ENCODE measurements around the gene SLC4A1.
A peak's percentile ranks its signal among the peaks of the same experiment; 100 is the strongest.
"Not testable (repeated sequence)": the region's sequence is repeated elsewhere in the genome, so short reads cannot be mapped to it uniquely, and the experiment has no call there.

SLC4A1 gene

GRCh38 chr17:44237886-44238285, 30.0 kb downstream of the SLC4A1 start:
- not testable (repeated sequence) for H3K27me3 ChIP-seq (ENCODE audit: insufficient read depth, low read length); H2AFZ ChIP-seq (ENCODE audit: low read depth, low read length); H3K9me3 ChIP-seq (ENCODE audit: low read length); H3K36me3 ChIP-seq (ENCODE audit: insufficient read depth, low read length); H3K4me1 ChIP-seq (ENCODE audit: insufficient read depth, low read length); H3K4me3 ChIP-seq (ENCODE audit: low read length)

- Histone ChIP-seq H3K9me3 (ENCODE audit: low read length) (no peaks in the 10 kb centered on the region), H2AFZ (ENCODE audit: low read depth, low read length) (no peak overlapping the region), H3K36me3 (ENCODE audit: insufficient read depth, low read length) (no peaks in the 10 kb centered on the region), H3K4me3 (ENCODE audit: low read length) (no peak overlapping the region), H3K4me1 (ENCODE audit: insufficient read depth, low read length) (no peaks in the 10 kb centered on the region), H3K27me3 (ENCODE audit: insufficient read depth, low read length) (no peaks in the 10 kb centered on the region)
Observed at GRCh38 chr17:44236444-44236991, 31.4 kb downstream of the SLC4A1 start.

GRCh38 chr17:44235583-44235936, 32.4 kb downstream of the SLC4A1 start:
- Histone ChIP-seq H3K9me3 (ENCODE audit: low read length) (no peaks in the 10 kb centered on the region), H3K4me1 (ENCODE audit: insufficient read depth, low read length) (no peaks in the 10 kb centered on the region), H3K4me3 (ENCODE audit: low read length) (no peak overlapping the region), H3K36me3 (ENCODE audit: insufficient read depth, low read length) (no peaks in the 10 kb centered on the region), H2AFZ (ENCODE audit: low read depth, low read length) (no peak overlapping the region), H3K27me3 (ENCODE audit: insufficient read depth, low read length) (no peaks in the 10 kb centered on the region)

- no peaks in the 10 kb centered on the region for H3K9me3 ChIP-seq (ENCODE audit: low read length)
- H3K36me3 ChIP-seq (ENCODE audit: insufficient read depth, low read length) = no peaks in the 10 kb centered on the region
- H2AFZ ChIP-seq (ENCODE audit: low read depth, low read length) = no peak overlapping the region
- no peak overlapping the region for H3K4me3 ChIP-seq (ENCODE audit: low read length)
- H3K4me1 ChIP-seq (ENCODE audit: insufficient read depth, low read length) = no peaks in the 10 kb centered on the region
- peaks cover 2% of the 10 kb centered on the region for H3K27me3 ChIP-seq (ENCODE audit: insufficient read depth, low read length)
Observed at GRCh38 chr17:44233582-44233981, 34.4 kb downstream of the SLC4A1 start.

GRCh38 chr17:44232061-44232460, 35.9 kb downstream of the SLC4A1 start:
- no peaks in the 10 kb centered on the region for H3K9me3 ChIP-seq (ENCODE audit: low read length)
- H3K4me1 ChIP-seq (ENCODE audit: insufficient read depth, low read length) = no peaks in the 10 kb centered on the region
- H3K27me3 ChIP-seq (ENCODE audit: insufficient read depth, low read length) = peaks cover 2% of the 10 kb centered on the region
- no peak overlapping the region for H3K4me3 ChIP-seq (ENCODE audit: low read length)
- H2AFZ ChIP-seq (ENCODE audit: low read depth, low read length) = no peak overlapping the region
- no peaks in the 10 kb centered on the region for H3K36me3 ChIP-seq (ENCODE audit: insufficient read depth, low read length)

- Histone ChIP-seq H3K4me1 (ENCODE audit: insufficient read depth, low read length) (no peaks in the 10 kb centered on the region), H3K4me3 (ENCODE audit: low read length) (no peak overlapping the region), H3K36me3 (ENCODE audit: insufficient read depth, low read length) (no peaks in the 10 kb centered on the region), H3K9me3 (ENCODE audit: low read length) (no peaks in the 10 kb centered on the region), H3K27me3 (ENCODE audit: insufficient read depth, low read length) (peaks cover 2% of the 10 kb centered on the region), H2AFZ (ENCODE audit: low read depth, low read length) (no peak overlapping the region)
Observed at GRCh38 chr17:44230140-44230539, 37.8 kb downstream of the SLC4A1 start.

- Histone ChIP-seq H3K27me3 (ENCODE audit: insufficient read depth, low read length) (peaks cover 2% of the 10 kb centered on the region), H3K36me3 (ENCODE audit: insufficient read depth, low read length) (no peaks in the 10 kb centered on the region), H3K9me3 (ENCODE audit: low read length) (no peaks in the 10 kb centered on the region), H3K4me1 (ENCODE audit: insufficient read depth, low read length) (no peaks in the 10 kb centered on the region), H2AFZ (ENCODE audit: low read depth, low read length) (no peak overlapping the region), H3K4me3 (ENCODE audit: low read length) (no peak overlapping the region)
Observed at GRCh38 chr17:44229090-44229489, 38.8 kb downstream of the SLC4A1 start.

GRCh38 chr17:44223541-44224071, 44.3 kb downstream of the SLC4A1 start:
- no peaks in the 10 kb centered on the region for H3K9me3 ChIP-seq (ENCODE audit: low read length)
- no peak overlapping the region for H2AFZ ChIP-seq (ENCODE audit: low read depth, low read length)
- H3K36me3 ChIP-seq (ENCODE audit: insufficient read depth, low read length) = no peaks in the 10 kb centered on the region
- peaks cover 9% of the 10 kb centered on the region for H3K4me1 ChIP-seq (ENCODE audit: insufficient read depth, low read length)
- no peak overlapping the region for H3K4me3 ChIP-seq (ENCODE audit: low read length)
- no peaks in the 10 kb centered on the region for H3K27me3 ChIP-seq (ENCODE audit: insufficient read depth, low read length)

GRCh38 chr17:44222112-44222869, 45.6 kb downstream of the SLC4A1 start:
- no peaks in the 10 kb centered on the region for H3K27me3 ChIP-seq (ENCODE audit: insufficient read depth, low read length)
- peaks cover 2% of the 10 kb centered on the region for H3K36me3 ChIP-seq (ENCODE audit: insufficient read depth, low read length)
- peak overlapping the region; percentile 94 for H3K4me3 ChIP-seq (ENCODE audit: low read length)
- no peak overlapping the region for H2AFZ ChIP-seq (ENCODE audit: low read depth, low read length)
- no peaks in the 10 kb centered on the region for H3K9me3 ChIP-seq (ENCODE audit: low read length)
- peaks cover 18% of the 10 kb centered on the region for H3K4me1 ChIP-seq (ENCODE audit: insufficient read depth, low read length)

- H3K36me3 ChIP-seq (ENCODE audit: insufficient read depth, low read length) = peaks cover 7% of the 10 kb centered on the region
- H2AFZ ChIP-seq (ENCODE audit: low read depth, low read length) = no peak overlapping the region
- H3K4me3 ChIP-seq (ENCODE audit: low read length) = peak overlapping the region; percentile 94
- peaks cover 21% of the 10 kb centered on the region for H3K4me1 ChIP-seq (ENCODE audit: insufficient read depth, low read length)
- H3K27me3 ChIP-seq (ENCODE audit: insufficient read depth, low read length) = no peaks in the 10 kb centered on the region
- H3K9me3 ChIP-seq (ENCODE audit: low read length) = no peaks in the 10 kb centered on the region
Observed at GRCh38 chr17:44221862-44222111, 46.1 kb downstream of the SLC4A1 start.

- no peaks in the 10 kb centered on the region for H3K9me3 ChIP-seq (ENCODE audit: low read length)
- H2AFZ ChIP-seq (ENCODE audit: low read depth, low read length) = no peak overlapping the region
- peaks cover 12% of the 10 kb centered on the region for H3K36me3 ChIP-seq (ENCODE audit: insufficient read depth, low read length)
- peaks cover 21% of the 10 kb centered on the region for H3K4me1 ChIP-seq (ENCODE audit: insufficient read depth, low read length)
- peak overlapping the region; percentile 94 for H3K4me3 ChIP-seq (ENCODE audit: low read length)
- H3K27me3 ChIP-seq (ENCODE audit: insufficient read depth, low read length) = no peaks in the 10 kb centered on the region
Observed at GRCh38 chr17:44221084-44221861, 46.7 kb downstream of the SLC4A1 start.

- peaks cover 21% of the 10 kb centered on the region for H3K4me1 ChIP-seq (ENCODE audit: insufficient read depth, low read length)
- H3K36me3 ChIP-seq (ENCODE audit: insufficient read depth, low read length) = peaks cover 20% of the 10 kb centered on the region
- no peaks in the 10 kb centered on the region for H3K27me3 ChIP-seq (ENCODE audit: insufficient read depth, low read length)
- H2AFZ ChIP-seq (ENCODE audit: low read depth, low read length) = no peak overlapping the region
- H3K9me3 ChIP-seq (ENCODE audit: low read length) = no peaks in the 10 kb centered on the region
- H3K4me3 ChIP-seq (ENCODE audit: low read length) = peak overlapping the region; percentile 94
Observed at GRCh38 chr17:44220213-44221083, 47.5 kb downstream of the SLC4A1 start.
